ENCODE results near the gene COL6A6. TPM values are rescaled to one million over a fixed set of nuclear protein-coding genes. Genes with fewer than 3 reads are reported as not detected.

COL6A6 gene
- total RNA-seq, 4 donors from 2014 or later: 0.24 to 0.67 (median 0.45) TPM; not detected in 1

DNA sequence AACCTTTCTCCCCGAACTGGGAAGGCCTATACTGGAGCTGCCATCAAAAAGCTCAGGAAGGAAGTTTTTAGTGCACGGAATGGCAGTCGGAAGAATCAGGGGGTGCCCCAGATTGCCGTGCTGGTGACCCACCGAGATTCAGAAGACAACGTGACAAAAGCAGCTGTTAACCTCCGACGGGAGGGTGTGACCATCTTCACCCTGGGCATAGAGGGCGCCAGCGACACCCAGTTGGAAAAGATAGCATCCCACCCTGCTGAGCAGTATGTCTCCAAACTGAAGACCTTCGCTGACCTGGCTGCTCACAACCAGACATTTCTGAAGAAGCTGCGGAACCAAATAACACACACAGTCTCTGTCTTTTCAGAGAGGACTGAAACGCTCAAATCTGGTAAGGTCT is 48.2 kb downstream of the COL6A6 start:
- Histone ChIP-seq H3K27me3 (no peaks in the 10 kb centered on the region), H3K36me3 (no peaks in the 10 kb centered on the region), H3K9me3 (no peaks in the 10 kb centered on the region), H3K4me1 (no peaks in the 10 kb centered on the region), H3K27ac (no peak overlapping the region), H3K4me3 (replicated peaks in 1 of 3) (no peak overlapping the region)
- 78 to 87% methylated on average over 13 of the region's 13 CpGs for WGBS, 2 donors
- no peak for DNase-seq
- intact Hi-C loops (cut with DNase I): no loop called here
- TF ChIP-seq CTCF (IDR thresholded peaks at IDR 0.05) (no peak), POLR2A (IDR thresholded peaks at IDR 0.05) (no peak)

Other genes with a start within 250 kb of the COL6A6 start
- under 1 TPM in 1 of 4 donors, not detected in 3; 0.11 TPM for gene COL6A5, start 171.5 kb upstream of the COL6A6 start, total RNA-seq
- gene PIK3R4, start 229.7 kb downstream of the COL6A6 start, total RNA-seq: 10 to 100 TPM; 50.5 to 61.3 (median 54.7) TPM

Data from thyroid gland (tissue), 4 donors.